Measurements from ENCODE around the gene TRAF3IP3. TPM values are rescaled to one million over a fixed set of nuclear protein-coding genes. Genes with fewer than 3 reads are reported as not detected.
"Not testable (repeated sequence)": the region's sequence is repeated elsewhere in the genome, so short reads cannot be mapped to it uniquely, and the experiment has no call there.

TRAF3IP3 gene
- total and polyA plus RNA-seq, 2 donors (not counting 3 experiments of a cell fraction or from before 2014, with no cell fraction given), result not detected

- POLR2A ChIA-PET, result no interaction called here
- H3K27ac ChIP-seq (ENCODE audit: insufficient read depth, low read depth, low read length), result no peak overlapping the region
- H3K36me3 ChIP-seq (ENCODE audit: control insufficient read depth in 2 of 2, extremely low read depth in 1 of 2, insufficient read depth in 2 of 2, low read length in 2 of 2), result peaks cover 19 to 41% of the 10 kb centered on the region in 2 experiments
- no peaks in the 10 kb centered on the region for H4K20me1 ChIP-seq (replicated peaks; ENCODE audit: control insufficient read depth, extremely low read depth, insufficient read depth, low read length)
- H3K9me1 ChIP-seq (replicated peaks; ENCODE audit: control insufficient read depth, extremely low read depth, insufficient read depth, low read length), result no peaks in the 10 kb centered on the region
- H3K4me3 ChIP-seq (replicated peaks in 1 of 3; ENCODE audit: insufficient read depth in 1 of 3, low read depth in 1 of 3, low read length in 3 of 3), result no peak overlapping the region
- FAIRE-seq (no peak), DNase-seq (ENCODE audit: low read depth, low spot score) (no peak)
- no peak overlapping the region for H2AFZ ChIP-seq (ENCODE audit: low read depth, low read length)
- H3K4me1 ChIP-seq (ENCODE audit: control insufficient read depth, extremely low read depth, insufficient read depth, low read length), result no peaks in the 10 kb centered on the region
- no peaks in the 10 kb centered on the region for H3K9me3 ChIP-seq (replicated peaks; ENCODE audit: control insufficient read depth, insufficient read depth, low read length)
- intact Hi-C loops (cut with micrococcal nuclease) (no loop called here), dilution Hi-C loops (cut with MboI; ENCODE audit: extremely low pct_ligation_motif_present, low sequenced_read_pairs) (no loop called here)
- no peak overlapping the region for H3K9ac ChIP-seq (replicated peaks; ENCODE audit: extremely low read depth, insufficient read depth, low read length)
- H3K4me2 ChIP-seq (ENCODE audit: insufficient read depth, low read length), result no peak overlapping the region
- H3K27me3 ChIP-seq (ENCODE audit: control insufficient read depth in 2 of 2, insufficient read depth in 2 of 2, low read length in 2 of 2), result no peaks in the 10 kb centered on the region
- no peak for TF ChIP-seq JUN (IDR thresholded peaks at IDR 0.05; ENCODE audit: borderline replicate concordance, insufficient read depth, insufficient read length, low read depth)
- TF ChIP-seq EZH2 (IDR thresholded peaks at IDR 0.05; ENCODE audit: borderline replicate concordance, low read depth, low read length, severe bottlenecking), result no peak
- no peak for TF ChIP-seq POLR2AphosphoS5 (IDR thresholded peaks at IDR 0.05; ENCODE audit: insufficient read depth, low read depth, low read length)
- no peak for TF ChIP-seq MYC (IDR thresholded peaks at IDR 0.05; ENCODE audit: low read depth, low read length)
- no peak for TF ChIP-seq FOS (IDR thresholded peaks at IDR 0.05; ENCODE audit: borderline replicate concordance, insufficient read depth, low read length)
- no peak for TF ChIP-seq CTCF (IDR thresholded peaks at IDR 0.05; ENCODE audit: extremely low read depth in 1 of 2, insufficient read depth in 1 of 2, low read depth in 1 of 2, low read length in 2 of 2)
- no peak for TF ChIP-seq MAX (IDR thresholded peaks at IDR 0.05; ENCODE audit: insufficient read depth, insufficient read length)
- TF ChIP-seq GATA2 (IDR thresholded peaks at IDR 0.05; ENCODE audit: insufficient read depth, insufficient read length, low read depth, low read length), result no peak
- no peak for TF ChIP-seq POLR2A (IDR thresholded peaks at IDR 0.05; ENCODE audit: low read depth, low read length)
- H3K79me2 ChIP-seq (ENCODE audit: control insufficient read depth, insufficient read depth, low read length), result no peaks in the 10 kb centered on the region
- BruUV-seq (replicated peaks), result no TSS peak
- CTCF ChIA-PET, result interaction anchor here (1.3 to 3.1 kb wide), 2 partner anchors 10 to 31 kb away, joined by 4 to 9 read pairs; no protein-coding TSS in a partner anchor
Measured at GRCh38 chr1:209791920-209792319, 36.1 kb downstream of the TRAF3IP3 start.

- H3K79me2 ChIP-seq (ENCODE audit: control insufficient read depth, insufficient read depth, low read length); H2AFZ ChIP-seq (ENCODE audit: low read depth, low read length); CTCF ChIA-PET; H3K9ac ChIP-seq (replicated peaks; ENCODE audit: extremely low read depth, insufficient read depth, low read length); H3K9me3 ChIP-seq (replicated peaks; ENCODE audit: control insufficient read depth, insufficient read depth, low read length); H3K4me1 ChIP-seq (ENCODE audit: control insufficient read depth, extremely low read depth, insufficient read depth, low read length); H3K27ac ChIP-seq (ENCODE audit: insufficient read depth, low read depth, low read length); H4K20me1 ChIP-seq (replicated peaks; ENCODE audit: control insufficient read depth, extremely low read depth, insufficient read depth, low read length); FAIRE-seq; H3K27me3 ChIP-seq (ENCODE audit: control insufficient read depth in 2 of 2, insufficient read depth in 2 of 2, low read length in 2 of 2); H3K9me1 ChIP-seq (replicated peaks; ENCODE audit: control insufficient read depth, extremely low read depth, insufficient read depth, low read length); BruUV-seq (replicated peaks); dilution Hi-C loops (cut with MboI; ENCODE audit: extremely low pct_ligation_motif_present, low sequenced_read_pairs); POLR2A ChIA-PET; H3K4me2 ChIP-seq (ENCODE audit: insufficient read depth, low read length); DNase-seq (ENCODE audit: low read depth, low spot score); H3K4me3 ChIP-seq (replicated peaks in 1 of 3; ENCODE audit: insufficient read depth in 1 of 3, low read depth in 1 of 3, low read length in 3 of 3): not testable (repeated sequence)
- intact Hi-C loops (cut with micrococcal nuclease), result loop anchor here (1.0 kb wide), 1 partner anchor 7 kb away; no protein-coding TSS in a partner anchor
- H3K36me3 ChIP-seq (ENCODE audit: control insufficient read depth in 2 of 2, extremely low read depth in 1 of 2, insufficient read depth in 2 of 2, low read length in 2 of 2), result peaks cover 19 to 37% of the 10 kb centered on the region in 2 experiments
Measured at GRCh38 chr1:209793711-209794110, 37.9 kb downstream of the TRAF3IP3 start.
